ENCODE results near the gene PHC1. TPM values are rescaled to one million over a fixed set of nuclear protein-coding genes. Genes with fewer than 3 reads are reported as not detected.
"Not testable (repeated sequence)": the region's sequence is repeated elsewhere in the genome, so short reads cannot be mapped to it uniquely, and the experiment has no call there.

Gene PHC1
- total RNA-seq, 2 experiments from 2014 or later: 33.6 to 52.2 TPM

DNA sequence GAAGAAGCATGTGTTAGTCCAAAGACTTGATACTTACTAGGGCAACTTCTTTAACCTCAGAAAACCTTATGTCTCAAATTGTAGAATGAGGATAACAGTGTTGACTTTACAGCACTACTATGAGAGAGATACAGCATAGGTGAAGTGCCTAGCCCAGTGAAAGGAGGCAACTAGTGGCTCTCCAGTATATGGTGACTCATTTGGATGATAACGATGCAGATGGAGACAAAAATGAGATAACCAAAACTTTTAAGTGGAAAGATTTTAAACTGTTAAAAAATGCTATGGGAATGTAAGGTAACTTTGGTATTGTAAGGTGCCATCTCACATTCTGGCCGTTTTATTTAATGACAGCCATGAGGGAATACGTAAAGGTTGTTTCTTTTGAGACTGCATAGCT lies 2.7 kb downstream of the PHC1 start:
- no TSS peak for BruUV-seq (replicated peaks)
- Histone ChIP-seq H3K4me2 (ENCODE audit: low read length) (peak overlapping the region; percentile 89; the same call in 1 of the 2 replicates), H3K4me3 (ENCODE audit: low read depth, low read length, poor library complexity, severe bottlenecking) (no peak overlapping the region), H3K36me3 (ENCODE audit: insufficient read depth, low read length) (peaks cover 25% of the 10 kb centered on the region), H3K79me2 (ENCODE audit: insufficient read depth, low read depth, low read length) (peaks cover 16% of the 10 kb centered on the region; the same call in 1 of the 2 replicates), H3K9me3 (ENCODE audit: low read length) (no peaks in the 10 kb centered on the region), H3K27ac (ENCODE audit: low read depth, low read length, poor library complexity, severe bottlenecking) (no peak overlapping the region), H3K4me1 (ENCODE audit: insufficient read depth, low read length, poor library complexity, severe bottlenecking) (peaks cover 32% of the 10 kb centered on the region), H2AFZ (ENCODE audit: low read length) (no peak overlapping the region), H3K9me2 (ENCODE audit: insufficient read depth, low read length) (no peaks in the 10 kb centered on the region), H4K20me1 (ENCODE audit: insufficient read depth, low read length) (no peaks in the 10 kb centered on the region)
- TF ChIP-seq CTCF (conservative IDR thresholded peaks at IDR 0.05; ENCODE audit: low read length): no peak
- no peak for TF ChIP-seq EZH2phosphoT487 (IDR thresholded peaks at IDR 0.05; ENCODE audit: borderline replicate concordance, low read depth, low read length)
- intact Hi-C loops (cut with micrococcal nuclease; ENCODE audit: unreplicated experiment): no loop called here
- POLR2A ChIA-PET: interaction anchor here (0.6 to 1.0 kb wide), 2 partner anchors 220 to 365 kb away, joined by 3 read pairs; partner anchors contain the start of gene RIMKLB
- CTCF ChIA-PET (ENCODE audit: unreplicated experiment): no interaction called here
- no peak for DNase-seq (ENCODE audit: low spot score)

DNA sequence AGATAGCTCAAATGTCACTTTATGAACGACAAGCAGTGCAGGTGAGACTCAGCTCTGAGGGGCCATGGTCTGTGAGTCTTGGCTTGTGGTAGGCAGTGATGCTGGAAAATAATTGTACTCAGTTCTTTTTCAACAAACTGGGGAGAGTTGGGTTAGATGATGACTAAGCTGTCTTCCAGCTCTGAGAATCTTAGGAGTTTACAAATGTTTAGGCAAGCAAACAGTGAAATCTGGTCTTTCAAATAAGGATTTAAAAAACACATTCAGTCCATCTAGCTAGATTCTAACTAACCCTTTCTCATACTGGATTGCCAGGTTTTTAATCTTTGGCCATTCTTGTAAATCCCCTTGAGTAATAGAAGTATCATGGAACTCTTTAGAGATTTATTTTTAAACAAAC lies 3.4 kb downstream of the PHC1 start:
- no peak for DNase-seq (ENCODE audit: low spot score)
- Histone ChIP-seq H4K20me1 (ENCODE audit: insufficient read depth, low read length) (no peaks in the 10 kb centered on the region), H3K36me3 (ENCODE audit: insufficient read depth, low read length) (peaks cover 32% of the 10 kb centered on the region), H3K4me2 (ENCODE audit: low read length) (no peak overlapping the region), H3K79me2 (ENCODE audit: insufficient read depth, low read depth, low read length) (peaks cover 16% of the 10 kb centered on the region; the same call in 1 of the 2 replicates), H3K9me2 (ENCODE audit: insufficient read depth, low read length) (no peaks in the 10 kb centered on the region), H3K27ac (ENCODE audit: low read depth, low read length, poor library complexity, severe bottlenecking) (no peak overlapping the region), H3K4me3 (ENCODE audit: low read depth, low read length, poor library complexity, severe bottlenecking) (no peak overlapping the region), H2AFZ (ENCODE audit: low read length) (no peak overlapping the region), H3K9me3 (ENCODE audit: low read length) (no peaks in the 10 kb centered on the region), H3K4me1 (ENCODE audit: insufficient read depth, low read length, poor library complexity, severe bottlenecking) (peaks cover 32% of the 10 kb centered on the region)
- intact Hi-C loops (cut with micrococcal nuclease; ENCODE audit: unreplicated experiment): no loop called here
- TF ChIP-seq CTCF (conservative IDR thresholded peaks at IDR 0.05; ENCODE audit: low read length) (no peak), EZH2phosphoT487 (IDR thresholded peaks at IDR 0.05; ENCODE audit: borderline replicate concordance, low read depth, low read length) (no peak)
- ChIA-PET CTCF (ENCODE audit: unreplicated experiment) (no interaction called here), POLR2A (interaction anchor here (0.6 to 1.0 kb wide), 3 partner anchors 220 to 364 kb away, joined by 3 to 5 read pairs (median 3); partner anchors contain the start of gene RIMKLB)
- no TSS peak for BruUV-seq (replicated peaks)

DNA sequence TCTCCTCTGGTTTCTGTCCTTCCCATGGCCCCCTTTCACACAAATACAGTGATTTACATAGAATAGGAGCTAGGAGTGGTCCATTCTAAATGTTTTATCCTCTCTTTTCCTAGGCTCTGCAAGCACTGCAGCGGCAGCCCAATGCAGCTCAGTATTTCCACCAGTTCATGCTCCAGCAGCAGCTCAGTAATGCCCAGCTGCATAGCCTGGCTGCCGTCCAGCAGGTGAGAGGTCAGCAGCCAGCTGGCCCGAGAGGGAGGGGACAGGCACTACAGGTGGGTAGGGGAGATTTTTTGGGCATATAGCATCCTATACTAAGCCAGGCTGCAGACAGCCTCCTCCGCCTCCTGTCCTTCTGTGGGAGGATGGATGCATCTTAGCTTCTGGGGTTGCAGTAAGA lies 5.3 kb downstream of the PHC1 start:
- DNase-seq (ENCODE audit: low spot score); CTCF ChIA-PET (ENCODE audit: unreplicated experiment); H3K4me2 ChIP-seq (ENCODE audit: low read length); H3K9me2 ChIP-seq (ENCODE audit: insufficient read depth, low read length); BruUV-seq (replicated peaks); H3K9me3 ChIP-seq (ENCODE audit: low read length); H3K27ac ChIP-seq (ENCODE audit: low read depth, low read length, poor library complexity, severe bottlenecking); H3K4me3 ChIP-seq (ENCODE audit: low read depth, low read length, poor library complexity, severe bottlenecking); H2AFZ ChIP-seq (ENCODE audit: low read length); H4K20me1 ChIP-seq (ENCODE audit: insufficient read depth, low read length); POLR2A ChIA-PET; intact Hi-C loops (cut with micrococcal nuclease; ENCODE audit: unreplicated experiment): not testable (repeated sequence)
- Histone ChIP-seq H3K4me1 (ENCODE audit: insufficient read depth, low read length, poor library complexity, severe bottlenecking) (peaks cover 18% of the 10 kb centered on the region), H3K79me2 (ENCODE audit: insufficient read depth, low read depth, low read length) (peaks cover 16% of the 10 kb centered on the region; the same call in 1 of the 2 replicates), H3K36me3 (ENCODE audit: insufficient read depth, low read length) (peaks cover 39% of the 10 kb centered on the region)
